Measurements from ENCODE around the gene MBP.
"Not testable (repeated sequence)": the region's sequence is repeated elsewhere in the genome, so short reads cannot be mapped to it uniquely, and the experiment has no call there.

DNA sequence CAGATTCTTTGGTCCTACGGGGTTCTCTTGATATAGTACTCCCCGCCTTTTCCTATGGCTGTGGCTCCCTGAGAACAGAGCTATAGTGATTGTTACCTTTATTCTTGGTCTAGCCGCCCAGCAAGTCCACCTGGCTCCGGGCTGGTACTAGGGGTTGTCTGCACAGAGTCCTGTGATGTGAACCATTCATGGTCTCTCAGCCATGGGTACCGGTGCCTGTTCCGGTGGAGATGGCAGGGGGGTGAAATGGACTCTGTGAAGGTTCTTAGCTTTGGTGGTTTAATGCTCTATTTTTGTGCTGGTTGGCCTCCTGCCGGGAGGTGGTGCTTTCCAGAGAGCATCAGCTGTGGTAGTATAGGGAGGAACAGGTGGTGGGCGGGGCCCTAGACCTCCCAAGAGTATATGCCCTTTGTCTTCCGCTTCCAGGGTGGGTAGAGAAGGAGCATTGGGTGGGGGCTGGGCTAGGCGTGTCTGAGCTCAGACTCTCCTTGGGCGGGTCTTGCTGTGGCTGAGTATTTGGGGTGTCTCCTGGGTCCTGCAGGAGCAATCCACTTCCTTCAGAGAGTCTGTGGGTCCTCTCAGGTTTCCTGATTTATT lies 166.9 kb downstream of the MBP start:
- TF ChIP-seq POLR2A (IDR thresholded peaks at IDR 0.05; ENCODE audit: low read depth, low read length); TAF1 (IDR thresholded peaks at IDR 0.05; ENCODE audit: borderline replicate concordance, low read depth, low read length); POLR2AphosphoS5 (IDR thresholded peaks at IDR 0.05; ENCODE audit: low read depth, low read length): not testable (repeated sequence)

All from GM12892 (cell line).